GM23248 (cell line): ENCODE data around the gene SLC29A1. TPM values are rescaled to one million over a fixed set of nuclear protein-coding genes. Genes with fewer than 3 reads are reported as not detected.

Experiments used
- DNase-seq: peaks from one replicate; pipeline ENCODE4 v3.0.0-alpha.2; 2015
- H2AFZ ChIP-seq: fragments of 200-600 bp; sonication (generic); 2 replicates; pipeline ENCODE4 v1.6.1; 2016; ENCODE audit warnings: antibody characterized with exemption
- H3F3A ChIP-seq: fragments of 200-600 bp; sonication (generic); 2 replicates; pipeline ENCODE4 v1.6.1; 2016; ENCODE audit warnings: mild to moderate bottlenecking, antibody characterized with exemption, mixed run types; ENCODE audit not compliant: insufficient read depth
- H3K27ac ChIP-seq: fragments of 200-600 bp; sonication (generic); 2 replicates; pipeline ENCODE4 v1.5.1; 2016; ENCODE audit warnings: mild to moderate bottlenecking
- H3K27me3 ChIP-seq: fragments of 200-600 bp; sonication (generic); replicated peaks from 2 replicates; pipeline ENCODE4 v1.6.1; 2016; ENCODE audit warnings: mild to moderate bottlenecking; ENCODE audit not compliant: insufficient read depth
- H3K36me3 ChIP-seq: fragments of 200-600 bp; sonication (generic); 2 replicates; pipeline ENCODE4 v1.6.1; 2016; ENCODE audit warnings: low read depth, mild to moderate bottlenecking
- H3K4me1 ChIP-seq: fragments of 200-600 bp; sonication (generic); 2 replicates; pipeline ENCODE4 v1.6.1; 2016; ENCODE audit warnings: mild to moderate bottlenecking; ENCODE audit not compliant: insufficient read depth
- H3K4me2 ChIP-seq: fragments of 200-600 bp; sonication (generic); one replicate; pipeline ENCODE4 v1.6.1; 2016; ENCODE audit warnings: mild to moderate bottlenecking; ENCODE audit not compliant: unreplicated experiment
- H3K4me3 ChIP-seq: fragments of 200-600 bp; sonication (generic); 2 replicates; pipeline ENCODE4 v1.5.1; 2016; ENCODE audit warnings: mild to moderate bottlenecking
- H3K79me2 ChIP-seq: fragments of 200-600 bp; sonication (generic); 2 replicates; pipeline ENCODE4 v1.6.1; 2016; ENCODE audit warnings: mild to moderate bottlenecking; ENCODE audit not compliant: insufficient read depth
- H3K9ac ChIP-seq: fragments of 200-600 bp; sonication (generic); 2 replicates; pipeline ENCODE4 v1.6.1; 2016; ENCODE audit warnings: mild to moderate bottlenecking
- H3K9me2 ChIP-seq: fragments of 200-600 bp; sonication (generic); 2 replicates; pipeline ENCODE4 v1.6.1; 2016; ENCODE audit warnings: mixed run types, mild to moderate bottlenecking, moderate library complexity; ENCODE audit not compliant: insufficient read depth
- H3K9me3 ChIP-seq: fragments of 200-600 bp; sonication (generic); one replicate; pipeline ENCODE4 v1.6.1; 2017; ENCODE audit warnings: low read depth
- H4K20me1 ChIP-seq: fragments of 200-600 bp; sonication (generic); 2 replicates; pipeline ENCODE4 v1.6.0; 2016; ENCODE audit not compliant: insufficient read depth
- EZH2 ChIP-seq: fragments of 200-600 bp; sonication (generic); IDR thresholded peaks from 2 replicates; pipeline ENCODE4 v1.6.1; 2018; ENCODE audit warnings: antibody characterized with exemption, mild to moderate bottlenecking; ENCODE audit not compliant: insufficient read depth, poor library complexity, severe bottlenecking
- EZH2phosphoT487 ChIP-seq: fragments of 200-600 bp; sonication (generic); IDR thresholded peaks from 2 replicates; pipeline ENCODE4 v1.6.1; 2018; ENCODE audit warnings: antibody characterized with exemption, moderate library complexity, mild to moderate bottlenecking, low read depth; ENCODE audit not compliant: insufficient read depth
- WGBS, 2 experiments: methylation state at CpG; one replicate each; pipeline ENCODE4 v1.1.6; 2015 to 2017; ENCODE audit warnings: low lambda C conversion rate in 2 of 2, low coverage in 1 of 2; ENCODE audit errors: missing lambda C conversion rate in 2 of 2; 5-methylcytosine and 5-hydroxymethylcytosine counted together
- in situ Hi-C: fragments of 300-500 bp; cut with MboI; formaldehyde crosslinking; loops from 2 replicates; pipeline ENCODE4 v1.15.0; 2020
- polyA plus RNA-seq: library from polyadenylated mRNA; unstranded; fragments of >200 nt; fragmentation: Nextera tagmentation; extraction: Ambion mirVana; gene quantifications from 2 replicates; pipeline ENCODE4 v1.2.1, GENCODE V29; 2016
- total RNA-seq: library from RNA; depleted of rRNA; stranded (reverse); fragments of >200 nt; shearing (Covaris generic); gene quantifications from 2 replicates; pipeline ENCODE4 v1.2.3, GENCODE V29; 2014

Gene SLC29A1
- total and polyA plus RNA-seq, 2 experiments from 2014 or later = 12.2 to 18.4 TPM

- DNase-seq = peak; percentile 93
- Histone ChIP-seq H3K4me1 (peaks cover 25% of the 10 kb centered on the region), H3K4me3 (no peak overlapping the region), H3K4me2 (peak overlapping the region; percentile 52), H3K27me3 (no peaks in the 10 kb centered on the region), H3K9me3 (no peaks in the 10 kb centered on the region), H3F3A (peaks cover 24% of the 10 kb centered on the region), H4K20me1 (no peaks in the 10 kb centered on the region), H3K36me3 (no peaks in the 10 kb centered on the region), H3K9me2 (no peaks in the 10 kb centered on the region), H3K79me2 (no peaks in the 10 kb centered on the region), H2AFZ (0 out of 2 replicates have a peak overlapping the region, but pooled peaks have one; percentile 2), H3K27ac (peak overlapping the region; percentile 66), H3K9ac (0 out of 2 replicates have a peak overlapping the region, but pooled peaks have one; percentile 18)
- TF ChIP-seq EZH2 (no peak), EZH2phosphoT487 (no peak)
- in situ Hi-C loops = no loop called here
- 43 to 45% methylated on average over 13 of the region's 13 CpGs for WGBS, 2 experiments
Observed at GRCh38 chr6:44177691-44178423, 45.5 kb upstream of the SLC29A1 start.

- no peaks in the 10 kb centered on the region for H3K36me3 ChIP-seq
- no peak for DNase-seq
- H3K9ac ChIP-seq = no peak overlapping the region
- no peak overlapping the region for H3K4me3 ChIP-seq
- in situ Hi-C loops = no loop called here
- H2AFZ ChIP-seq = no peak overlapping the region
- H3K27me3 ChIP-seq = no peaks in the 10 kb centered on the region
- no peaks in the 10 kb centered on the region for H3K9me3 ChIP-seq
- H3K4me2 ChIP-seq = no peak overlapping the region
- H3K9me2 ChIP-seq = no peaks in the 10 kb centered on the region
- peaks cover 23% of the 10 kb centered on the region for H3K4me1 ChIP-seq
- peaks cover 24% of the 10 kb centered on the region for H3F3A ChIP-seq
- H3K79me2 ChIP-seq = no peaks in the 10 kb centered on the region
- no peaks in the 10 kb centered on the region for H4K20me1 ChIP-seq
- H3K27ac ChIP-seq = peak overlapping the region; percentile 66
- TF ChIP-seq EZH2 (no peak), EZH2phosphoT487 (no peak)
- 76 to 79% methylated on average over 9 of the region's 9 CpGs for WGBS, 2 experiments
Observed at GRCh38 chr6:44178424-44179071, 44.8 kb upstream of the SLC29A1 start.

- TF ChIP-seq EZH2phosphoT487 (no peak), EZH2 (no peak)
- WGBS, 2 experiments = 17 to 19% methylated on average over 4 of the region's 4 CpGs
- Histone ChIP-seq H3K4me3 (no peak overlapping the region), H3K9me3 (no peaks in the 10 kb centered on the region), H3K79me2 (no peaks in the 10 kb centered on the region), H3K9ac (no peak overlapping the region), H3K4me2 (no peak overlapping the region), H3K4me1 (peaks cover 23% of the 10 kb centered on the region), H3K27me3 (no peaks in the 10 kb centered on the region), H4K20me1 (no peaks in the 10 kb centered on the region), H3K36me3 (no peaks in the 10 kb centered on the region), H2AFZ (no peak overlapping the region), H3K27ac (peak overlapping the region; percentile 66), H3F3A (peaks cover 24% of the 10 kb centered on the region), H3K9me2 (no peaks in the 10 kb centered on the region)
- peak; percentile 25 for DNase-seq
- in situ Hi-C loops = no loop called here
Observed at GRCh38 chr6:44179072-44179536, 44.3 kb upstream of the SLC29A1 start.

GRCh38 chr6:44179648-44180047 lies 43.7 kb upstream of the SLC29A1 start:
- Histone ChIP-seq H3K9me2 (no peaks in the 10 kb centered on the region), H3K4me3 (no peak overlapping the region), H3K9me3 (no peaks in the 10 kb centered on the region), H3K27me3 (no peaks in the 10 kb centered on the region), H4K20me1 (no peaks in the 10 kb centered on the region), H3K79me2 (no peaks in the 10 kb centered on the region), H3K27ac (no peak overlapping the region), H3K9ac (no peak overlapping the region), H2AFZ (no peak overlapping the region), H3F3A (peaks cover 24% of the 10 kb centered on the region), H3K4me1 (peaks cover 23% of the 10 kb centered on the region), H3K36me3 (no peaks in the 10 kb centered on the region), H3K4me2 (no peak overlapping the region)
- DNase-seq = no peak
- TF ChIP-seq EZH2phosphoT487 (no peak), EZH2 (no peak)
- WGBS, 2 experiments = 88 to 95% methylated on average over 7 of the region's 7 CpGs
- in situ Hi-C loops = no loop called here
